GM21619 (cell line): ENCODE measurements around the gene CAMK4.

ENCODE experiments used
- ATAC-seq: cut with Tn5 transposase; IDR thresholded peaks from one replicate; pipeline ENCODE4 v1.9.1; 2021; ENCODE audit not compliant: unreplicated experiment

CAMK4 gene

GRCh38 chr5:111223787-111224560, at the start of gene CAMK4:
Gene CAMK4 (plus strand): TSS chr5:111224384. CDS start chr5:111224484, 100 bp downstream.
- peak; percentile 71 for ATAC-seq

GRCh38 chr5:111183064-111183463, 41.1 kb upstream of the CAMK4 start:
- ATAC-seq: no peak

- ATAC-seq: no peak
Measured at GRCh38 chr5:111187079-111187478, 37.1 kb upstream of the CAMK4 start.

- no peak for ATAC-seq
Measured at GRCh38 chr5:111194053-111194452, 30.1 kb upstream of the CAMK4 start.

GRCh38 chr5:111194925-111195324, 29.3 kb upstream of the CAMK4 start:
- no peak for ATAC-seq

GRCh38 chr5:111197523-111197922, 26.7 kb upstream of the CAMK4 start:
- no peak for ATAC-seq

GRCh38 chr5:111198281-111198966, 25.8 kb upstream of the CAMK4 start:
- no peak for ATAC-seq

GRCh38 chr5:111200828-111201227, 23.4 kb upstream of the CAMK4 start:
- no peak for ATAC-seq

GRCh38 chr5:111201705-111202104, 22.5 kb upstream of the CAMK4 start:
- ATAC-seq: no peak

- ATAC-seq: peak; percentile 84
Measured at GRCh38 chr5:111211341-111211740, 12.8 kb upstream of the CAMK4 start.

- no peak for ATAC-seq
Measured at GRCh38 chr5:111214052-111214742, 10.0 kb upstream of the CAMK4 start.

- ATAC-seq: no peak
Measured at GRCh38 chr5:111215971-111216370, 8.2 kb upstream of the CAMK4 start.

GRCh38 chr5:111221139-111221538, 3.0 kb upstream of the CAMK4 start:
- ATAC-seq: no peak

- no peak for ATAC-seq
Measured at GRCh38 chr5:111223101-111223786, 940 bp upstream of the CAMK4 start.

GRCh38 chr5:111224561-111225345, 569 bp downstream of the CAMK4 start:
- peak; percentile 24 for ATAC-seq

- peak; percentile 21 for ATAC-seq
Measured at GRCh38 chr5:111225926-111226325, 1.7 kb downstream of the CAMK4 start.

GRCh38 chr5:111226556-111226955, 2.4 kb downstream of the CAMK4 start:
- no peak for ATAC-seq

- no peak for ATAC-seq
Measured at GRCh38 chr5:111227226-111227782, 3.1 kb downstream of the CAMK4 start.

- no peak for ATAC-seq
Measured at GRCh38 chr5:111227801-111228200, 3.6 kb downstream of the CAMK4 start.
